Tibial nerve (tissue), 4 donors: ENCODE results near the gene TOMM5. TPM values are rescaled to one million over a fixed set of nuclear protein-coding genes. Genes with fewer than 3 reads are reported as not detected.

Source experiments
- DNase-seq, 2 donors: peaks; one replicate each; pipeline ENCODE4 v3.0.0-alpha.2; 2019; ENCODE audit warnings: low spot score in 2 of 2
- H3K27ac ChIP-seq, 4 donors: fragments of 200-600 bp; sonication (generic) in 3 of 4; one replicate each; pipeline ENCODE4 v1.5.1; 2017 to 2019; ENCODE audit warnings: mild to moderate bottlenecking in 1 of 4
- H3K27me3 ChIP-seq, 2 donors: fragments of 200-600 bp; sonication (generic) in 1 of 2; one replicate each; pipeline versions ENCODE4 v1.5.1 to v1.6.0; 2017 to 2019
- H3K36me3 ChIP-seq, 3 donors: fragments of 200-600 bp; sonication (generic); one replicate each; pipeline ENCODE4 v1.5.1; 2018 to 2019
- H3K4me1 ChIP-seq, 4 donors: fragments of 200-600 bp; sonication (generic) in 3 of 4; one replicate each; pipeline ENCODE4 v1.5.1; 2017 to 2019
- H3K4me3 ChIP-seq, 4 donors: fragments of 200-600 bp; sonication (generic) in 3 of 4; one replicate each; pipeline ENCODE4 v1.5.1; 2017 to 2019; ENCODE audit warnings: mild to moderate bottlenecking in 1 of 4, moderate library complexity in 1 of 4
- H3K9me3 ChIP-seq, 4 donors: fragments of 200-600 bp; sonication (generic) in 3 of 4; one replicate each; pipeline ENCODE4 v1.5.1; 2017 to 2019
- CTCF ChIP-seq, 5 experiments: fragments of 200-600 bp in 3 of 5; fragments of 450-650 bp in 2 of 5; sonication (generic) in 3 of 5; IDR thresholded peaks; one replicate each; pipeline ENCODE4 v1.5.1; 2016 to 2019; ENCODE audit warnings: antibody characterized with exemption in 5 of 5, mild to moderate bottlenecking in 3 of 5, moderate library complexity in 2 of 5
- EP300 ChIP-seq, 2 donors: sonication (generic); formaldehyde crosslinking; IDR thresholded peaks; one replicate each; pipeline ENCODE4 v1.6.1; 2017; ENCODE audit warnings: antibody characterized with exemption in 2 of 2, mild to moderate bottlenecking in 1 of 2
- POLR2A ChIP-seq, 2 donors: fragments of 450-650 bp; IDR thresholded peaks; one replicate each; pipeline ENCODE4 v1.6.1; 2017; ENCODE audit warnings: antibody characterized with exemption in 2 of 2, mild to moderate bottlenecking in 2 of 2, moderate library complexity in 2 of 2
- WGBS, 2 donors: methylation state at CpG; one replicate each; pipeline ENCODE4 v1.1.5; 2018; 5-methylcytosine and 5-hydroxymethylcytosine counted together
- total RNA-seq, 4 donors: library from RNA; depleted of rRNA; stranded (reverse); fragments of >200 nt; gene quantifications; one replicate each; pipeline ENCODE4 v1.1.0, GENCODE V29; 2016

Gene TOMM5
- total RNA-seq, 4 donors from 2014 or later: 21.0 to 81.1 (median 63.7) TPM

GRCh38 chr9:37621273-37622121, 29.1 kb upstream of the TOMM5 start:
- Histone ChIP-seq H3K4me3 (no peak overlapping the region), H3K4me1 (no peaks in the 10 kb centered on the region), H3K9me3 (no peaks in the 10 kb centered on the region), H3K36me3 (no peaks in the 10 kb centered on the region), H3K27me3 (no peaks in the 10 kb centered on the region), H3K27ac (no peak overlapping the region)
- DNase-seq: no peak
- TF ChIP-seq POLR2A (IDR thresholded peaks at IDR 0.05) (no peak), EP300 (IDR thresholded peaks at IDR 0.05) (no peak), CTCF (IDR thresholded peaks at IDR 0.05) (no peak)
- WGBS, 2 donors: 54 to 61% methylated on average over 9 of the region's 9 CpGs

GRCh38 chr9:37620396-37620795, 28.0 kb upstream of the TOMM5 start:
- no peaks in the 10 kb centered on the region for H3K27me3 ChIP-seq
- WGBS, 2 donors: 59 to 61% methylated on average over 1 of the region's 1 CpG
- TF ChIP-seq CTCF (IDR thresholded peaks at IDR 0.05): no peak
- TF ChIP-seq POLR2A (IDR thresholded peaks at IDR 0.05): no peak
- DNase-seq: no peak
- H3K27ac ChIP-seq: no peak overlapping the region
- no peaks in the 10 kb centered on the region for H3K4me1 ChIP-seq
- H3K4me3 ChIP-seq: no peak overlapping the region
- H3K36me3 ChIP-seq: no peaks in the 10 kb centered on the region
- no peaks in the 10 kb centered on the region for H3K9me3 ChIP-seq

- TF ChIP-seq POLR2A (IDR thresholded peaks at IDR 0.05) (no peak), CTCF (IDR thresholded peaks at IDR 0.05) (no peak), EP300 (IDR thresholded peaks at IDR 0.05) (no peak)
- Histone ChIP-seq H3K27ac (no peak overlapping the region), H3K9me3 (no peaks in the 10 kb centered on the region), H3K27me3 (no peaks in the 10 kb centered on the region), H3K4me3 (no peak overlapping the region), H3K4me1 (no peaks in the 10 kb centered on the region), H3K36me3 (no peaks in the 10 kb centered on the region)
- no peak for DNase-seq
- 79 to 86% methylated on average over 3 of the region's 3 CpGs for WGBS, 2 donors
Measured at GRCh38 chr9:37619806-37620205, 27.4 kb upstream of the TOMM5 start.

- no peak for TF ChIP-seq POLR2A (IDR thresholded peaks at IDR 0.05)
- no peak for TF ChIP-seq EP300 (IDR thresholded peaks at IDR 0.05)
- 88 to 89% methylated on average over 4 of the region's 4 CpGs for WGBS, 2 donors
- no peak overlapping the region for H3K27ac ChIP-seq
Measured at GRCh38 chr9:37618817-37619216, 26.4 kb upstream of the TOMM5 start.

GRCh38 chr9:37617832-37618231, 25.4 kb upstream of the TOMM5 start:
- Histone ChIP-seq H3K9me3 (no peaks in the 10 kb centered on the region), H3K4me3 (no peak overlapping the region), H3K27me3 (no peaks in the 10 kb centered on the region), H3K4me1 (no peaks in the 10 kb centered on the region), H3K36me3 (no peaks in the 10 kb centered on the region), H3K27ac (no peak overlapping the region)
- 31 to 36% methylated on average over 4 of the region's 4 CpGs for WGBS, 2 donors
- DNase-seq: no peak
- TF ChIP-seq POLR2A (IDR thresholded peaks at IDR 0.05) (no peak), CTCF (IDR thresholded peaks at IDR 0.05) (no peak), EP300 (IDR thresholded peaks at IDR 0.05) (no peak)

More at GRCh38 chr9:37618817-37619216, 26.4 kb upstream of the TOMM5 start:
- no peaks in the 10 kb centered on the region for H3K27me3 ChIP-seq
- no peak overlapping the region for H3K4me3 ChIP-seq
- H3K9me3 ChIP-seq: no peaks in the 10 kb centered on the region
- DNase-seq: no peak
- H3K4me1 ChIP-seq: no peaks in the 10 kb centered on the region
- H3K36me3 ChIP-seq: no peaks in the 10 kb centered on the region
